A549 (cell line): ENCODE measurements around the gene KCTD18. TPM values are rescaled to one million over a fixed set of nuclear protein-coding genes. Genes with fewer than 3 reads are reported as not detected.

ENCODE experiments used
- ATAC-seq, 2 experiments: fragments of 200-7000 bp in 1 of 2; fragments of >200 bp in 1 of 2; cut with Nextera tagmentation in 1 of 2; cut with Tn5 transposase in 1 of 2; 3 replicates each; pipeline versions ENCODE4 v1.8.0 to v1.9.1; 2018 to 2020; ENCODE audit warnings: mild to moderate bottlenecking in 1 of 2, moderate library complexity in 1 of 2
- CTCF ChIA-PET: fragments of 300-600 bp; sonication (Branson Sonifier 250); formaldehyde crosslinking; extraction: SDS; loops from one replicate; lab custom pipeline; 2021; ENCODE audit warnings: antibody characterized with exemption, inconsistent platforms; lab: Yijun Ruan, JAX
- POLR2A ChIA-PET: fragments of 350-600 bp; formaldehyde crosslinking; extraction: SDS; loops from one replicate; lab custom pipeline; 2021; ENCODE audit warnings: antibody characterized with exemption, inconsistent platforms; lab: Yijun Ruan, JAX
- DNase-seq, 2 experiments: peaks; one replicate each; pipeline versions ENCODE4 v3.0.0 to v3.0.0-alpha.2; 2011 to 2016; ENCODE audit warnings: low read depth in 1 of 2, low spot score in 1 of 2
- FAIRE-seq: peaks from 2 replicates; lab custom pipeline; 2011; peaks lifted over from hg19 to GRCh38; lab: Jason Lieb, UNC
- H3K27ac ChIP-seq, 2 experiments: fragments of >200 bp; sonication (Bioruptor Twin); formaldehyde crosslinking; 3 replicates each; pipeline ENCODE4 v1.5.1; 2016 to 2017
- H3K4me1 ChIP-seq: fragments of >200 bp; sonication (Bioruptor Twin); formaldehyde crosslinking; 3 replicates; pipeline ENCODE4 v1.6.1; 2016
- H3K4me2 ChIP-seq: fragments of >200 bp; sonication (Bioruptor Twin); formaldehyde crosslinking; 3 replicates; pipeline ENCODE4 v1.6.1; 2016
- H3K4me3 ChIP-seq: fragments of >200 bp; sonication (Bioruptor Twin); formaldehyde crosslinking; 3 replicates; pipeline ENCODE4 v1.5.1; 2016
- H3K9me3 ChIP-seq: fragments of >200 bp; sonication (Bioruptor Twin); formaldehyde crosslinking; 3 replicates; pipeline ENCODE4 v1.6.1; 2016
- BCL3 ChIP-seq: fragments of >200 bp; sonication (Bioruptor Twin); formaldehyde crosslinking; IDR thresholded peaks from 3 replicates; pipeline ENCODE4 v1.6.1; 2016
- BHLHE40 ChIP-seq: IDR thresholded peaks from 2 replicates; pipeline ENCODE4 v1.6.1; 2012; ENCODE audit warnings: low read depth, low read length, inconsistent platforms
- CEBPB ChIP-seq, 2 experiments: fragments of >200 bp in 1 of 2; sonication (Bioruptor Twin) in 1 of 2; formaldehyde crosslinking in 1 of 2; IDR thresholded peaks; 2 replicates each; pipeline ENCODE4 v1.6.1; 2012 to 2016
- CTCF ChIP-seq: fragments of >200 bp; sonication (Bioruptor Twin); formaldehyde crosslinking; IDR thresholded peaks from 3 replicates; pipeline ENCODE4 v1.5.1; 2016
- EHF ChIP-seq: fragments of 250-450 bp; sonication (Bioruptor Pico); IDR thresholded peaks from 2 replicates; pipeline ENCODE4 v1.5.0; 2020; ENCODE audit warnings: mild to moderate bottlenecking
- EP300 ChIP-seq, 2 experiments: fragments of >200 bp; sonication (Bioruptor Twin); formaldehyde crosslinking; IDR thresholded peaks; 2 replicates in 1 of 2; 3 replicates in 1 of 2; pipeline ENCODE4 v1.6.1; 2016 to 2017
- FOSL2 ChIP-seq, 2 experiments: fragments of 450-650 bp in 1 of 2; fragments of >200 bp in 1 of 2; sonication (Bioruptor Twin) in 1 of 2; formaldehyde crosslinking; IDR thresholded peaks; 2 replicates each; pipeline versions ENCODE4 v1.5.0 to v1.6.1; 2016 to 2020; ENCODE audit warnings: mild to moderate bottlenecking in 1 of 2, moderate library complexity in 1 of 2
- GATA3 ChIP-seq: IDR thresholded peaks from 2 replicates; pipeline ENCODE4 v1.6.1; 2012; ENCODE audit warnings: borderline replicate concordance
- HES2 ChIP-seq: fragments of >200 bp; sonication (Bioruptor Twin); formaldehyde crosslinking; IDR thresholded peaks from 2 replicates; pipeline ENCODE4 v1.6.1; 2016
- HOXA7 ChIP-seq: fragments of 250-450 bp; sonication (Bioruptor Pico); IDR thresholded peaks from 2 replicates; pipeline ENCODE4 v1.5.0; 2020; ENCODE audit warnings: mild to moderate bottlenecking, moderate library complexity
- HOXB5 ChIP-seq: fragments of 250-450 bp; sonication (Bioruptor Pico); IDR thresholded peaks from 2 replicates; pipeline ENCODE4 v1.5.0; 2020; ENCODE audit warnings: mild to moderate bottlenecking, moderate library complexity
- JUN ChIP-seq, 2 experiments: fragments of >200 bp; sonication (Bioruptor Twin); formaldehyde crosslinking; IDR thresholded peaks; 2 replicates in 1 of 2; 3 replicates in 1 of 2; pipeline ENCODE4 v1.6.1; 2016 to 2017
- JUNB ChIP-seq: fragments of >200 bp; sonication (Bioruptor Twin); formaldehyde crosslinking; IDR thresholded peaks from 2 replicates; pipeline ENCODE4 v1.6.1; 2016
- MAFK ChIP-seq: fragments of 450-650 bp; IDR thresholded peaks from 2 replicates; pipeline ENCODE4 v1.6.1; 2014; ENCODE audit not compliant: partially characterized antibody
- MAZ ChIP-seq: fragments of 150-350 bp; IDR thresholded peaks from 2 replicates; pipeline ENCODE4 v1.6.1; 2014; ENCODE audit warnings: antibody characterized with exemption, low read depth, low read length, borderline replicate concordance
- MYC ChIP-seq: IDR thresholded peaks from 2 replicates; pipeline ENCODE4 v1.6.1; 2012; ENCODE audit warnings: mild to moderate bottlenecking, inconsistent platforms, low read length, improper control_type of control experiment, borderline replicate concordance
- NFE2L2 ChIP-seq: fragments of 150-350 bp; conservative IDR thresholded peaks from 2 replicates; pipeline ENCODE4 v1.6.1; 2014; ENCODE audit warnings: low read length
- NPAS2 ChIP-seq: fragments of 250-450 bp; sonication (Bioruptor Pico); IDR thresholded peaks from 2 replicates; pipeline ENCODE4 v1.8.0; 2022; ENCODE audit warnings: mild to moderate bottlenecking, moderate library complexity, borderline replicate concordance
- NR3C1 ChIP-seq: fragments of >200 bp; sonication (Bioruptor Twin); formaldehyde crosslinking; IDR thresholded peaks from 3 replicates; pipeline ENCODE4 v1.6.1; 2017
- POLR2A ChIP-seq: IDR thresholded peaks from 2 replicates; pipeline ENCODE4 v1.6.1; 2012; ENCODE audit warnings: mild to moderate bottlenecking, low read length
- RAD21 ChIP-seq, 2 experiments: fragments of >200 bp in 1 of 2; sonication (Bioruptor Twin) in 1 of 2; formaldehyde crosslinking in 1 of 2; IDR thresholded peaks in 1 of 2; conservative IDR thresholded peaks in 1 of 2; 2 replicates in 1 of 2; 3 replicates in 1 of 2; pipeline ENCODE4 v1.6.1; 2012 to 2018; ENCODE audit warnings: inconsistent platforms in 1 of 2
- RARB ChIP-seq: fragments of 250-450 bp; sonication (Bioruptor Pico); IDR thresholded peaks from 2 replicates; pipeline ENCODE4 v1.8.0; 2021; ENCODE audit warnings: mild to moderate bottlenecking, moderate library complexity
- RCOR1 ChIP-seq: fragments of 150-350 bp; IDR thresholded peaks from 2 replicates; pipeline ENCODE4 v1.6.1; 2014; ENCODE audit warnings: antibody characterized with exemption, low read length, low read depth
- SMC3 ChIP-seq: fragments of >200 bp; sonication (Bioruptor Twin); formaldehyde crosslinking; IDR thresholded peaks from 3 replicates; pipeline ENCODE4 v1.6.1; 2018; ENCODE audit warnings: inconsistent platforms
- SREBF2 ChIP-seq: fragments of 450-650 bp; IDR thresholded peaks from 2 replicates; pipeline ENCODE4 v1.6.1; 2014; ENCODE audit warnings: mild to moderate bottlenecking, moderate library complexity
- TP53 ChIP-seq: fragments of 250-450 bp; sonication (Bioruptor Pico); IDR thresholded peaks from 2 replicates; pipeline ENCODE4 v1.5.0; 2021; ENCODE audit warnings: mild to moderate bottlenecking, moderate library complexity
- ZSCAN20 ChIP-seq: fragments of 250-450 bp; sonication (Bioruptor Pico); IDR thresholded peaks from 2 replicates; pipeline ENCODE4 v1.8.0; 2022; ENCODE audit warnings: mild to moderate bottlenecking, moderate library complexity
- WGBS: methylation state at CpG from one replicate; pipeline ENCODE4 v1.1.6; 2017; ENCODE audit errors: missing lambda C conversion rate; 5-methylcytosine and 5-hydroxymethylcytosine counted together
- polyA plus RNA-seq, 4 experiments: library from polyadenylated mRNA; depleted of rRNA in 3 of 4; stranded (reverse); fragments of >200 nt; fragmentation: RNase III in 1 of 4; extraction: RNeasy Plus Mini Kit Qiagen cat#74134 plus additional on column Dnase treatment in 1 of 4; gene quantifications; 2 replicates in 3 of 4; 3 replicates in 1 of 4; pipeline ENCODE4 v1.2.3, GENCODE V29; 2011 to 2017
- TF ChIP-seq, protein P1 (sequence below): fragments of 250-450 bp; sonication (Bioruptor Pico); IDR thresholded peaks from 2 replicates; pipeline ENCODE4 v1.5.0; 2020; ENCODE audit warnings: low read depth, mild to moderate bottlenecking, moderate library complexity
- TF ChIP-seq, protein P2 (sequence below): fragments of 450-650 bp; IDR thresholded peaks from 2 replicates; pipeline ENCODE4 v1.6.1; 2014; ENCODE audit warnings: antibody characterized with exemption

The KCTD18 gene
- polyA plus RNA-seq, 2 of the 4 experiments (the other 2 are of a cell fraction): 12.2 to 21.3 TPM

GRCh38 chr2:200483729-200484198 lies 26.1 kb downstream of the KCTD18 start:
- TF ChIP-seq RARB (CRISPR knock-in tag) (no peak), CTCF (peak; percentile 67), SMC3 (peak; percentile 73), BCL3 (no peak), RAD21 (conservative IDR thresholded peaks at IDR 0.05 in 1 of 2, IDR thresholded peaks at IDR 0.05 in 1 of 2) (peak; percentile 64 to 67), CEBPB (IDR thresholded peaks at IDR 0.05) (peak in 1 of 2 experiments; percentile 58; a peak in 2 of 4 replicates)
- TF ChIP-seq, all 56 proteins: peak for 4
- H3K4me1 ChIP-seq: peaks cover 61% of the 10 kb centered on the region
- CTCF ChIA-PET: interaction anchor here (0.6 to 8.5 kb wide), 15 partner anchors 10 to 509 kb away, joined by 3 to 85 read pairs (median 8); partner anchors contain the start of gene KCTD18
- DNase-seq: peak; percentile 29 to 71
- WGBS: 10% methylated on average over 4 of the region's 4 CpGs
- peak overlapping the region in 1 of 2 experiments; percentile 70; a peak in 3 of 6 replicates for H3K27ac ChIP-seq
- H3K9me3 ChIP-seq: no peaks in the 10 kb centered on the region
- ATAC-seq: peak; percentile 79
- POLR2A ChIA-PET: interaction anchor here (0.8 to 1.4 kb wide), 3 partner anchors 26 to 219 kb away, joined by 3 to 11 read pairs (median 3); partner anchors contain the start of gene KCTD18
- H3K4me3 ChIP-seq: no peak overlapping the region
- no peak for FAIRE-seq
- peak overlapping the region; percentile 21; the same call in 2 of the 3 replicates for H3K4me2 ChIP-seq

DNA sequence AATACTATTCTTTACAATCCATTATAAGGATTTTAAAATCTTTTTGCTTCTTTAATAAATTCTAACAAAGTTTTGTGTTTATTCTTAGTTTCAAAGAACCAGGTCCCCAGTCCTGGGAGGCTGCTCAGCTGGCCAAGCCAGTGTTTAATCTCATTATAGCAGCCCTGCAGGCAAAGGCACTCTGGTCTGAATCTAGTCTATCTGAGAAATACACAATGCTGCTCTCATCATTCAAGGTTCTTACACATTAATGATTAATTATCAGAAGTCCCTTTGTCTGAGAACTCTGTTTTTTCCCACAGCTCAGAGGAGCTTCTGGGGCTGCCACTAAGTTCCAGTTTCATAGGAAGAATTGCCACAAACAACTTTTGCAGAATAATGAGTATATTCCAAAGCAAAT lies 27.7 kb downstream of the KCTD18 start:
- CTCF ChIA-PET: interaction anchor here (0.6 to 8.5 kb wide), 27 partner anchors 10 to 536 kb away, joined by 3 to 85 read pairs (median 5); partner anchors contain the start of genes KCTD18 and SPATS2L
- DNase-seq (peak in 1 of 2 experiments; percentile 13), FAIRE-seq (no peak), ATAC-seq (no peak)
- POLR2A ChIA-PET: interaction anchor here (0.7 to 1.8 kb wide), 2 partner anchors 28 to 182 kb away, joined by 3 to 4 read pairs; partner anchors contain the start of gene KCTD18
- no peaks in the 10 kb centered on the region for H3K9me3 ChIP-seq
- H3K27ac ChIP-seq: peak overlapping the region; percentile 90 to 92; a peak in 5 of 6 replicates
- no peak overlapping the region for H3K4me3 ChIP-seq
- H3K4me1 ChIP-seq: peaks cover 71% of the 10 kb centered on the region
- H3K4me2 ChIP-seq: no peak overlapping the region
- TF ChIP-seq BHLHE40: no peak
- TF ChIP-seq, protein P1, sequence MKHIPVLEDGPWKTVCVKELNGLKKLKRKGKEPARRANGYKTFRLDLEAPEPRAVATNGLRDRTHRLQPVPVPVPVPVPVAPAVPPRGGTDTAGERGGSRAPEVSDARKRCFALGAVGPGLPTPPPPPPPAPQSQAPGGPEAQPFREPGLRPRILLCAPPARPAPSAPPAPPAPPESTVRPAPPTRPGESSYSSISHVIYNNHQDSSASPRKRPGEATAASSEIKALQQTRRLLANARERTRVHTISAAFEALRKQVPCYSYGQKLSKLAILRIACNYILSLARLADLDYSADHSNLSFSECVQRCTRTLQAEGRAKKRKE: no peak
- no peak for TF ChIP-seq NFE2L2
- TF ChIP-seq, protein P2, sequence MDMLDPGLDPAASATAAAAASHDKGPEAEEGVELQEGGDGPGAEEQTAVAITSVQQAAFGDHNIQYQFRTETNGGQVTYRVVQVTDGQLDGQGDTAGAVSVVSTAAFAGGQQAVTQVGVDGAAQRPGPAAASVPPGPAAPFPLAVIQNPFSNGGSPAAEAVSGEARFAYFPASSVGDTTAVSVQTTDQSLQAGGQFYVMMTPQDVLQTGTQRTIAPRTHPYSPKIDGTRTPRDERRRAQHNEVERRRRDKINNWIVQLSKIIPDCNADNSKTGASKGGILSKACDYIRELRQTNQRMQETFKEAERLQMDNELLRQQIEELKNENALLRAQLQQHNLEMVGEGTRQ: no peak
- no peak for TF ChIP-seq HOXB5 (CRISPR knock-in tag)
- no peak for TF ChIP-seq SREBF2
- no peak for TF ChIP-seq HES2
- no peak for TF ChIP-seq RARB (CRISPR knock-in tag)

GRCh38 chr2:200479692-200480265 lies 30.1 kb downstream of the KCTD18 start:
- no peak overlapping the region for H3K4me3 ChIP-seq
- FAIRE-seq (no peak), ATAC-seq (peak; percentile 68 to 73), DNase-seq (peak in 1 of 2 experiments; percentile 88)
- 3% methylated on average over 8 of the region's 8 CpGs for WGBS
- CTCF ChIA-PET: interaction anchor here (1.0 to 8.5 kb wide), 5 partner anchors 7 to 506 kb away, joined by 3 to 76 read pairs (median 8); no protein-coding TSS in a partner anchor
- peak overlapping the region; percentile 90 to 92 for H3K27ac ChIP-seq
- H3K4me2 ChIP-seq: peak overlapping the region; percentile 67
- no peaks in the 10 kb centered on the region for H3K9me3 ChIP-seq
- H3K4me1 ChIP-seq: peaks cover 62% of the 10 kb centered on the region
- POLR2A ChIA-PET: no interaction called here
- TF ChIP-seq FOSL2 (IDR thresholded peaks at IDR 0.05) (0 out of 2 replicates have a peak, but pooled peaks have one; percentile 65), FOSL2 (CRISPR knock-in tag; IDR thresholded peaks at IDR 0.05) (peak; percentile 77), HOXA7 (no peak), MAFK (peak; percentile 76), JUNB (peak; percentile 79), MAZ (no peak), JUN (IDR thresholded peaks at IDR 0.05) (peak in 1 of 2 experiments; percentile 79; a peak in 4 of 5 replicates), GATA3 (peak; percentile 91), TP53 (CRISPR knock-in tag) (no peak), SREBF2 (no peak), RCOR1 (no peak), POLR2A (no peak), NPAS2 (CRISPR knock-in tag) (no peak), CEBPB (IDR thresholded peaks at IDR 0.05) (peak; percentile 12 to 84; a peak in 2 of 4 replicates), ZSCAN20 (CRISPR knock-in tag) (no peak), EP300 (IDR thresholded peaks at IDR 0.05) (peak; percentile 73 to 90; a peak in 4 of 5 replicates), RAD21 (conservative IDR thresholded peaks at IDR 0.05 in 1 of 2, IDR thresholded peaks at IDR 0.05 in 1 of 2) (peak in 1 of 2 experiments; percentile 8; a peak in 1 of 5 replicates), NR3C1 (no peak), MYC (no peak), EHF (no peak)
